Adrenal gland (tissue), 12 donors: Measurements from ENCODE around the gene LORICRIN. TPM values are rescaled to one million over a fixed set of nuclear protein-coding genes. Genes with fewer than 3 reads are reported as not detected.
A peak's percentile ranks its signal among the peaks of the same experiment; 100 is the strongest.
"Not testable (repeated sequence)": the region's sequence is repeated elsewhere in the genome, so short reads cannot be mapped to it uniquely, and the experiment has no call there.

Experiments
- DNase-seq, 7 donors: peaks; one replicate each; pipeline ENCODE4 v3.0.0-alpha.2; 2019 to 2020
- H3K27ac ChIP-seq, 5 donors: fragments of 200-600 bp; sonication (generic) in 4 of 5; 1 replicate in 3 of 5; 2 replicates in 2 of 5; pipeline versions ENCODE4 v1.5.1 to v1.8.0; 2016 to 2020; ENCODE audit warnings: mild to moderate bottlenecking in 1 of 5
- H3K27me3 ChIP-seq: fragments of 200-600 bp; 2 replicates; pipeline ENCODE4 v1.8.0; 2021
- H3K36me3 ChIP-seq, 2 donors: fragments of 200-600 bp; replicated peaks in 1 of 2; 1 replicate in 1 of 2; 2 replicates in 1 of 2; pipeline versions ENCODE4 v1.5.1 to v1.8.0; 2018 to 2022
- H3K4me1 ChIP-seq, 2 donors: fragments of 200-600 bp; replicated peaks in 1 of 2; 1 replicate in 1 of 2; 2 replicates in 1 of 2; pipeline versions ENCODE4 v1.5.1 to v1.8.0; 2018 to 2021
- H3K4me3 ChIP-seq, 4 donors: fragments of 200-600 bp; sonication (generic) in 3 of 4; one replicate each; pipeline ENCODE4 v1.5.1; 2016 to 2018
- H3K9me3 ChIP-seq, 3 donors: fragments of 200-600 bp; sonication (generic) in 1 of 3; replicated peaks in 1 of 3; 1 replicate in 2 of 3; 2 replicates in 1 of 3; pipeline versions ENCODE4 v1.5.1 to v1.8.0; 2016 to 2021
- POLR2A ChIP-seq, 2 donors: fragments of 450-650 bp; IDR thresholded peaks; one replicate each; pipeline ENCODE4 v1.6.1; 2017; ENCODE audit warnings: antibody characterized with exemption in 2 of 2, mild to moderate bottlenecking in 2 of 2, moderate library complexity in 1 of 2
- WGBS, 4 donors: extraction: QIAGEN DNeasy Blood & Tissue Kit in 2 of 4; methylation state at CpG; one replicate each; pipeline versions ENCODE4 v1.1.5 to v1.1.7; 2013 to 2017; 5-methylcytosine and 5-hydroxymethylcytosine counted together
- intact Hi-C, 2 donors: fragments of 100-400 bp; cut with DNase I; formaldehyde crosslinking; loops; one replicate each; pipeline versions ENCODE4 v1.14.1 to v1.15.0; 2022 to 2023
- polyA plus RNA-seq, 3 donors: library from polyadenylated mRNA; stranded (reverse); fragments of 200-250 nt in 2 of 3; fragments of 350-450 nt in 1 of 3; fragmentation: Illumina TruSeq in 1 of 3; extraction: RNeasy Lipid Tissue Mini Kit (QIAGEN cat#74804) in 1 of 3; gene quantifications; one replicate each; pipeline ENCODE4 v1.2.3, GENCODE V29; 2013 to 2014
- total RNA-seq, 9 donors: library from RNA; depleted of rRNA in 4 of 9; stranded (reverse); fragments of >200 nt in 4 of 9; fragments of 120-200 nt in 1 of 9; fragmentation: NEBNext Ultra II Directional in 1 of 9; extraction: Animal tissue kit (Norgen Biotek cat#: 25700) in 1 of 9; gene quantifications; one replicate each; pipeline versions ENCODE4 v1.1.0 to v1.2.4, GENCODE V29; 2013 to 2023
- TF ChIP-seq, protein P1 (sequence below), 6 experiments: fragments of 450-650 bp in 4 of 6; fragments of 200-600 bp in 2 of 6; sonication (generic) in 1 of 6; IDR thresholded peaks; 1 replicate in 5 of 6; 2 replicates in 1 of 6; pipeline versions ENCODE4 v1.5.1 to v1.8.0; 2016 to 2021; ENCODE audit warnings: antibody characterized with exemption in 6 of 6, mild to moderate bottlenecking in 2 of 6, moderate library complexity in 1 of 6
- donor health status: healthy with polysubstance abuse.
- donor health status: Bipolar disorder and iron deficiency.
- donor health status: DM: yes; HTN: yes; CAD: no.
- donor health status: DM: no; HTN: no; CAD: no.
- donor health status: DM: no; HTN: no; CAD: no.
- donor health status: DM: yes; HTN: yes; CAD: no.

LORICRIN gene
- total and polyA plus RNA-seq, 12 donors: not detected

GRCh38 chr1:153227810-153228209, 31.7 kb upstream of the LORICRIN start:
- no peak for TF ChIP-seq POLR2A (IDR thresholded peaks at IDR 0.05)
- TF ChIP-seq, protein P1, sequence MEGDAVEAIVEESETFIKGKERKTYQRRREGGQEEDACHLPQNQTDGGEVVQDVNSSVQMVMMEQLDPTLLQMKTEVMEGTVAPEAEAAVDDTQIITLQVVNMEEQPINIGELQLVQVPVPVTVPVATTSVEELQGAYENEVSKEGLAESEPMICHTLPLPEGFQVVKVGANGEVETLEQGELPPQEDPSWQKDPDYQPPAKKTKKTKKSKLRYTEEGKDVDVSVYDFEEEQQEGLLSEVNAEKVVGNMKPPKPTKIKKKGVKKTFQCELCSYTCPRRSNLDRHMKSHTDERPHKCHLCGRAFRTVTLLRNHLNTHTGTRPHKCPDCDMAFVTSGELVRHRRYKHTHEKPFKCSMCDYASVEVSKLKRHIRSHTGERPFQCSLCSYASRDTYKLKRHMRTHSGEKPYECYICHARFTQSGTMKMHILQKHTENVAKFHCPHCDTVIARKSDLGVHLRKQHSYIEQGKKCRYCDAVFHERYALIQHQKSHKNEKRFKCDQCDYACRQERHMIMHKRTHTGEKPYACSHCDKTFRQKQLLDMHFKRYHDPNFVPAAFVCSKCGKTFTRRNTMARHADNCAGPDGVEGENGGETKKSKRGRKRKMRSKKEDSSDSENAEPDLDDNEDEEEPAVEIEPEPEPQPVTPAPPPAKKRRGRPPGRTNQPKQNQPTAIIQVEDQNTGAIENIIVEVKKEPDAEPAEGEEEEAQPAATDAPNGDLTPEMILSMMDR (IDR thresholded peaks at IDR 0.05): no peak
- Histone ChIP-seq H3K27ac (no peak overlapping the region), H3K27me3 (no peaks in the 10 kb centered on the region), H3K4me1 (no peaks in the 10 kb centered on the region), H3K9me3 (no peaks in the 10 kb centered on the region), H3K4me3 (no peak overlapping the region), H3K36me3 (no peaks in the 10 kb centered on the region)
- intact Hi-C loops: loop anchor here in 1 of 2 donors (10.0 kb wide), 1 partner anchor 353 kb away; the partner anchor contains the start of gene SMCP
- DNase-seq: no peak
- WGBS, 4 donors: 76 to 82% (median 78%) methylated on average over 2 of the region's 2 CpGs

- no peaks in the 10 kb centered on the region for H3K36me3 ChIP-seq
- TF ChIP-seq, protein P1 (IDR thresholded peaks at IDR 0.05): no peak
- H3K27me3 ChIP-seq: no peaks in the 10 kb centered on the region
- no peak overlapping the region for H3K27ac ChIP-seq
- no peak overlapping the region for H3K4me3 ChIP-seq
- intact Hi-C loops: loop anchor here in 1 of 2 donors (10.0 kb wide), 1 partner anchor 354 kb away; the partner anchor contains the start of gene SMCP
- DNase-seq: no peak
- no peaks in the 10 kb centered on the region for H3K4me1 ChIP-seq
- 57 to 78% (median 65%) methylated on average over 1 of the region's 1 CpG for WGBS, 4 donors
- H3K9me3 ChIP-seq: no peaks in the 10 kb centered on the region
Measured at GRCh38 chr1:153228491-153228890, 31.0 kb upstream of the LORICRIN start.

DNA sequence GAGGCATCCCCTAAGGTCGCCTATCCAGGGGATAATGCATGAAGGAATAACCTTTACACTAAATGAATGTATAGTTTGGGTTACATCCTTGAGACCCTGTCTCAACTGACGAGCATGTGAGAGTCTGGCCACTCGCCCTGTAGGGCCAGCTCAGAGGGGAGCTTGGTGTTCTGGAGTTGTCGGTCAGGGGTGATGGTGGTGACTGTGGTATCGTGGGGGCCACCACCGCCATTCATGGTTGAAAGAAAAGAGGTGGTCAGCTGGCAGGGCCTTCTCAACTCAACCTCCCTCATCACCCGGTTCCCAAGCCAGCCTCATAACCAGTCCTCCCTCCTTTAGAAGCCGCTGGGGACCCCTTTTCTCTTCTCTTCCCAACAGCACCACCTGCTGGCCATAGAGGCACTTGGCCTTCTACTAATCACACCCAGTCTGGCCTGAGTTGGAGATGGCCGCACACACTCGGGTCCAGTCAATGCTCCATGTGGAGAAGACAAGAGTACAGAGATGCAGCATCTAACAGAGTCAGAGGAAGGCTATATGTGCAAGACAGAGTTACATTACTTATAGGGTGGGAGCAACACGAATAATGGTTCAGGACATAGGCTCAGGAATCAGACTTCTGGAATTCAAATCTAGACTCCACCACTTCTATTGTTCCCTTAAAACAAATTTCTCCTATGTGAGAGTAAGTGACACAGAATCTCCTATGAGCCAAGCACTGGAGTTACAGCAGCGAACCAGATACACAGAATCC, 30.2 kb upstream of the LORICRIN start:
- peak in 4 of 7 donors; percentile 13 to 29 (median 20) for DNase-seq
- not testable (repeated sequence) for H3K27me3 ChIP-seq, H3K27ac ChIP-seq, H3K36me3 ChIP-seq, H3K9me3 ChIP-seq, H3K4me3 ChIP-seq, H3K4me1 ChIP-seq
- intact Hi-C loops: loop anchor here in 1 of 2 donors (10.0 kb wide), 1 partner anchor 354 kb away; the partner anchor contains the start of gene SMCP
- WGBS, 4 donors: 47 to 60% (median 48%) methylated on average over 12 of the region's 12 CpGs
- TF ChIP-seq, protein P1 (IDR thresholded peaks at IDR 0.05): peak in 5 of 6 experiments; percentile 16 to 40 (median 21)

- TF ChIP-seq, protein P1 (IDR thresholded peaks at IDR 0.05): no peak
- TF ChIP-seq POLR2A (IDR thresholded peaks at IDR 0.05): no peak
- DNase-seq: no peak
- WGBS, 4 donors: 73 to 83% (median 80%) methylated on average over 2 to 4 of the region's 4 CpGs
- H3K27me3 ChIP-seq: no peaks in the 10 kb centered on the region
- no peak overlapping the region for H3K27ac ChIP-seq
- intact Hi-C loops: no loop called here
- no peaks in the 10 kb centered on the region for H3K4me1 ChIP-seq
- H3K4me3 ChIP-seq: no peak overlapping the region
- no peaks in the 10 kb centered on the region for H3K36me3 ChIP-seq
- H3K9me3 ChIP-seq: no peaks in the 10 kb centered on the region
Measured at GRCh38 chr1:153231363-153231762, 28.1 kb upstream of the LORICRIN start.
